ENCODE results near the gene SLC4A5.

Gene SLC4A5

GRCh38 chr2:74312913-74313312 is 30.3 kb downstream of the SLC4A5 start:
- DNase-seq (ENCODE audit: low read depth in 2 of 2), result no peak

DNA sequence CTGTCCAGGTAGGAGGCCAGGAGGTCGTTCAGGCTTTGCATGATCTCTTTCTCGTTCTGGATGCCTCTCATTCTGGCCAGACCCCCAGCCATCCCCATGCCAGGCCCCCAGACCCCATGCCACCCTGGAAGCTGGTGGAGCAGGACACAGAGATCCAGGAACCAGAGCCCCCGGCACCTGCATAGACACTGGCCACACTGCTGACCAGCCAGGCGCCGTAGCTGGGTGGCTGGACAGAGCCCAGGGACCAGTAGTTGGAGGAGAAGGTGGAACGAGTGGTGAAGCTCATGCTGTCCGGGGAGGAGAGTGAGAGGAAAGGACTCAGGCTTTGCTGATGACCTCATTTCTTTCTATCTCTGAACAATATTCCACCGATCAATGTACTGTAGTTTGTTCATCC is 35.5 kb downstream of the SLC4A5 start:
- DNase-seq (ENCODE audit: low read depth in 2 of 2), result no peak

GRCh38 chr2:74304332-74305148 is 38.7 kb downstream of the SLC4A5 start:
- no peak for DNase-seq (ENCODE audit: low read depth in 2 of 2)

- no peak for DNase-seq (ENCODE audit: low read depth in 2 of 2)
Observed at GRCh38 chr2:74302865-74303264, 40.4 kb downstream of the SLC4A5 start.

DNA sequence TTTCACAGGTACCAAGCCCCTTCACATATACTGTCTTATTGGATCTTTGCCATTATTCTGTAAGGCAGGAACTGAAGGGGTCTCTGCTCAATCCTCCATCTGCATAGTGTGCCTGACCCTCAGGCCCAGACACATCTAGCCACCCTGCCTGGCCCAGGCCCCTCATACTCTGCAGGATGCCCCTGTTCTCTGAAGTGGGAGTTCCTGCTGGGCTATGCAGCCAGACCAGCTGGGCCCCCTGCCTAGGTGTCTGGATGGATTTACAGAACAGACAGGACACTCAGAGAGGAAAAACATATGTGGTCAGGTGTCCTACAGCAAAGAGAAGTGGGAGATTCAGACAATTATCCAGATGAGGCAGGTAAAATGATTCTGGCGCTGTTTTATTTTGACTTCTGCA is 42.0 kb downstream of the SLC4A5 start:
- DNase-seq (ENCODE audit: low read depth in 2 of 2), result no peak

- no peak for DNase-seq (ENCODE audit: low read depth in 2 of 2)
Observed at GRCh38 chr2:74300506-74300905, 42.7 kb downstream of the SLC4A5 start.

- no peak for DNase-seq (ENCODE audit: low read depth in 2 of 2)
Observed at GRCh38 chr2:74297950-74298349, 45.3 kb downstream of the SLC4A5 start.

GRCh38 chr2:74297391-74297790 is 45.8 kb downstream of the SLC4A5 start:
- DNase-seq (ENCODE audit: low read depth in 2 of 2), result no peak

GRCh38 chr2:74293191-74293991 is 49.8 kb downstream of the SLC4A5 start:
- no peak for DNase-seq (ENCODE audit: low read depth in 2 of 2)

- no peak for DNase-seq (ENCODE audit: low read depth in 2 of 2)
Observed at GRCh38 chr2:74292751-74293150, 50.5 kb downstream of the SLC4A5 start.

DNA sequence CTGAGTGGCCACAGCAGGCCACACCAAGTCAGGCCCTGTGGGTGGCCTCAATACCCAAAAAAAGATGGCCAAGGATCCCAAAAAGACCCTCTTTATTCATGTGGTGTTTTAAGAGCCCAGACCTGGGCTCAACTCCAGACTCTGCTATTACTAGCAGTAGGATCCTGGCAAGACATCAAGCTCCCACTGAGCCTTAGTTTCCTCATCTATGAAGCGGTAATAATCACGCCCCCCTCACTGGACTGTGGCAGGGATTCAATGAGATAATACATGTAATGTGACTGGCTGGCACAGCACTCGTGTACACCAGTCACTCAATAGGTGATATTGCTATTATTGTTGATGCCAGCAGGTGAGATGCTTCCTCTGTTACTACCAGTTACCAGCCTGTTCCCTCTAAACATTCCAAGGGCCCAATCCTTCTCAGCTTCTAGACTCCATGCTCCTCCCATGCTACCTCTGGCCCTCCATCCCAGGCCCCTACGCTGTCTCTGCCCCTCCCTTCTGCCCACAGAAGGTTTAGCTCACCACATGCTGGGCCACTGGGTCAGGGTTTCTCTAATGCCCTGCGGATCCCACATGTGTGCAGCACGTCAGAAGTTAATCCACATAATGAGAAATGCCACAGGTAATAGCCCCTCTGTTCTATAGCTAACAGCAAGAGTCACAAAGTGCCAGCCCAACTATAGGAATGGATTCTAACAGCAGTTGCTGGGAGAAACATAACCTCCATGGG is 51.2 kb downstream of the SLC4A5 start:
- no peak for DNase-seq (ENCODE audit: low read depth in 2 of 2)

DNA sequence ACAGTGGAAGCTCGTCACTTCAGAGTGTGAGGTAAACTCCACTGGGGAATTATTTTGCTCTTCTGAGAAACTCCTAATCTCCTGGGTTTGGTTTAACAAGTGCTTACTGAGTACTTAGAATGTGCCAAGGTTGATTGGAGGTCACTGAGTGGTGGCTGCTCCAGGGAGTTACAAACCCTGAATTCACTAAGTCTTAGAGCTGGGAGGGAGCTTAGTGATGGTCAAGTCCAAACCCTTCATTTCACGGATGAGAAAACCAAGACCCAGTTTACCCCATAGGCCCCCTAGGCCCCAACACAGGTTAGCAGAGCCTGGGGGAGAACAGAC is 52.0 kb downstream of the SLC4A5 start:
- no peak for DNase-seq (ENCODE audit: low read depth in 2 of 2)

GRCh38 chr2:74290466-74291217 is 52.6 kb downstream of the SLC4A5 start:
- DNase-seq (ENCODE audit: low read depth in 2 of 2), result no peak

DNA sequence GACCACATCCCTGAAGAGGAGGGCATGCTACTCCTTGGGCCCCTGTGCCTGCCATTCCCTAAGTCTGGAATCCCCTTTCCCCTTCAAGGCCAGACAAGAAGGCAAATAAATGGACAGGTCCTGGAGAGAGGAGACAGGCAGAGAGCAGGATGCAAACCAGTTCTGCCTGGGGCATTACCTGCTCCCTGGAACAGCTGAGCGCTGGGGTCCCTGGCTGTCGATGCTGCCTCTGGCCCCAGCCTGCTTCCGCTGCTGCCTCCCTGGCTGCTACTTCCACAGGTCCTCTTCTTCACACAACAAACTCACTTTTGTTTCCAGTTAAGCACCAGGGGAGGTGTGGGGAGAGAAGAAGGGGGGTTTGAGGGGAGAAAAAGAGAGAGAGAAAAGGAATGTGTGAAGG is 53.1 kb downstream of the SLC4A5 start:
- DNase-seq (ENCODE audit: low read depth in 2 of 2), result no peak

DNA sequence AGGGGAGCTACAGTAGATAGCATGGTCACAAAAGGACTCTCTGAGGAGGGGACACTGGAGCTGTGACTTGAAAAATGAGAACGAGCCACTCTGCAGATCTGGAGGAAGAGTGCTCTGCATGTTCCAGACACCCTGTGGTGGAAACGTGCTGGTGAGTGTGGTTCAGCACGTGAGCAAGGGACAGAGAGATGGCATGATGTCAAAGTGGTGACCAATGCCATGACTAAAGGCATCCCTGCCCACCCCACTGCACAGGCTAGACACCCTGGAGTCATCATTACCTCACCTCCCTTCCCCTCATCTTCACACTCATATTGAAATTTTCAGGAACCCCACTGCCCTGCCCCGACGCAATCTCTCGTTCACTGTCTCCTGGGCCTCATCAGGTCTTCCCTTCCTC is 56.5 kb downstream of the SLC4A5 start:
- no peak for DNase-seq (ENCODE audit: low read depth in 2 of 2)

GRCh38 chr2:74281141-74281975 is 61.9 kb downstream of the SLC4A5 start:
- no peak for DNase-seq (ENCODE audit: low read depth in 2 of 2)

GRCh38 chr2:74278694-74279093 is 64.5 kb downstream of the SLC4A5 start:
- no peak for DNase-seq (ENCODE audit: low read depth in 2 of 2)

DNA sequence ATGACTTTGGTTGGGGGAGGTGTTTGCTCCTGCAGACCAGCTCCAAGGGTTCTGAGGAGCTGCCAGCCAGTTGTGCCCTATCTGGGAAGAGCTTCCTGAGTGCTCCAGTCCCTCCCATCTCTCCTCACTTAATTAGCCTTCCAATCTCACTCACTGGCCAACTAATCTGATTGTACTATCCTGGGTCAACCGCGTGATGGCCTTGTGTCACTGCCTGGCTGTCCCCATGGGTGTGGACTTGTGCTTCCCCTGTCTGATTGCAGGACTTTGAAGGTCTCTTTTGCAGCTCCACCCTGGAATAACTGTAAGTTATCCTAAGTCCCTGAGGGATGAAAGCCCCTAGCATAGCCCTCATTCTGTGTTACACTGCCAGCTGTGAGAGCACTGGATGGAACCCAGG is 65.0 kb downstream of the SLC4A5 start:
- no peak for DNase-seq (ENCODE audit: low read depth in 2 of 2)

DNA sequence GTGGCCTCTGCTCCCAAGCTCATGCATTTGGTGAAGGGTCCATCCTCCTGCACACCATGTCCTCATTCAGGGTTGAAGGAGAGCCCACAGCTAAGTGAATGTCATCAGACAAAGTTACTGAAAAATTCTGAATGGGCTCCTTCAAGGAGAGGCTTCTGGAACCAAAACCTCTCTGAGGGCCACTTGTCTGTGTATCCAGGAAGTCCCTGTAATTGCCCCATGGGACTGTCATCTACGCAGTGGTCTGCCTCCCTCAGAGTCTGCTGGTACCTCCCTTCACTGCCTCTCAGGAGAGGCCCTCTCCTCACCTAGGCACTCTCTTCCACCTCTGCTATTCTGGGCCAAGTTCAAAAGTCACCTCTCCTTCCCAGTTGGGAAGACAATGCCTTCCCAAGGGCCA is 68.0 kb downstream of the SLC4A5 start:
- no peak for DNase-seq (ENCODE audit: low read depth in 2 of 2)

GRCh38 chr2:74269667-74270066 is 73.5 kb downstream of the SLC4A5 start:
- no peak for DNase-seq (ENCODE audit: low read depth in 2 of 2)

DNA sequence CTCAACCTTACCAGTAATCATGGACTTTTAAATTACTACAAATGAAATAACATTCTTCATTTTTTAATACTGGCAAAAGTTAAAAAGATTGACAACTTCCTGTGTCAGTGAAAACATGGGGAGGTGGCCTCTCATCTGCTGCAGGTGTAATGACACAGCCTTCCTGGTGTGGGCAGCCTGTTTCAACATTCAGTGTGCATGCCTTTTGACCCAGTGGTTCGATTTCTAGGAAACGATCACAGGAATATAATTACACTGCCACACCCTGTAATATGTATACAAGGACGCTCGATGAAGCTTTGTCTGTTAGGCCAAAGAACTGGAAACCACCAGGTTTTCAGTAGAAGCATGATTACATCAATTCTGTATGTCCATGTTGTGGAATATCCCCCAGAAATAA is 76.1 kb downstream of the SLC4A5 start:
- peak in 1 of 2 donors; percentile 37 for DNase-seq (ENCODE audit: low read depth in 2 of 2)

All from stimulated activated CD4-positive, alpha-beta T cell treated with anti-CD3 and anti-CD28 coated beads, Interleukin-4, amount 100 ng/mL, for 48 hours (primary cell).